Tibial artery (tissue), 4 donors: Measurements from ENCODE around the gene UGT1A10.
"Not testable (repeated sequence)": the region's sequence is repeated elsewhere in the genome, so short reads cannot be mapped to it uniquely, and the experiment has no call there.

Experiments used
- DNase-seq, 2 donors: peaks; one replicate each; pipeline ENCODE4 v3.0.0-alpha.2; 2019
- H3K27ac ChIP-seq, 2 donors: fragments of 200-600 bp; sonication (generic) in 1 of 2; 1 replicate in 1 of 2; 2 replicates in 1 of 2; pipeline ENCODE4 v1.5.1; 2018 to 2019; ENCODE audit warnings: mild to moderate bottlenecking in 1 of 2
- H3K27me3 ChIP-seq, 2 donors: fragments of 200-600 bp; sonication (generic) in 1 of 2; one replicate each; pipeline versions ENCODE4 v1.5.1 to v1.6.0; 2016 to 2019
- H3K36me3 ChIP-seq, 3 donors: fragments of 200-600 bp; sonication (generic) in 2 of 3; one replicate each; pipeline ENCODE4 v1.5.1; 2016 to 2019; ENCODE audit warnings: mild to moderate bottlenecking in 2 of 3
- H3K4me1 ChIP-seq, 4 donors: fragments of 200-600 bp; sonication (generic) in 2 of 4; 1 replicate in 3 of 4; 2 replicates in 1 of 4; pipeline ENCODE4 v1.5.1; 2016 to 2019
- H3K4me3 ChIP-seq, 2 donors: fragments of 200-600 bp; sonication (generic) in 1 of 2; 1 replicate in 1 of 2; 2 replicates in 1 of 2; pipeline ENCODE4 v1.5.1; 2018 to 2019; ENCODE audit warnings: mild to moderate bottlenecking in 2 of 2
- H3K9me3 ChIP-seq, 3 donors: fragments of 200-600 bp; sonication (generic) in 1 of 3; one replicate each; pipeline ENCODE4 v1.5.1; 2016 to 2019
- CTCF ChIP-seq, 2 experiments: fragments of 200-600 bp in 1 of 2; fragments of 450-650 bp in 1 of 2; IDR thresholded peaks; one replicate each; pipeline ENCODE4 v1.5.1; 2017 to 2019; ENCODE audit warnings: antibody characterized with exemption in 2 of 2, mild to moderate bottlenecking in 1 of 2, moderate library complexity in 1 of 2
- intact Hi-C: fragments of 100-400 bp; cut with DNase I; formaldehyde crosslinking; loops from one replicate; pipeline ENCODE4 v1.15.0; 2023; ENCODE audit warnings: low total_unique reads

The UGT1A10 gene

GRCh38 chr2:233743464-233744259, 107.4 kb downstream of the UGT1A10 start:
- no peaks in the 10 kb centered on the region for H3K36me3 ChIP-seq
- H3K4me3 ChIP-seq = no peak overlapping the region
- H3K4me1 ChIP-seq = no peaks in the 10 kb centered on the region
- no peaks in the 10 kb centered on the region for H3K9me3 ChIP-seq
- TF ChIP-seq CTCF (IDR thresholded peaks at IDR 0.05) = no peak
- no peaks in the 10 kb centered on the region for H3K27me3 ChIP-seq
- DNase-seq = no peak
- intact Hi-C loops = no loop called here
- H3K27ac ChIP-seq = no peak overlapping the region

GRCh38 chr2:233745073-233745755, 109.0 kb downstream of the UGT1A10 start:
- intact Hi-C loops = no loop called here
- no peaks in the 10 kb centered on the region for H3K36me3 ChIP-seq
- no peaks in the 10 kb centered on the region for H3K27me3 ChIP-seq
- H3K27ac ChIP-seq = no peak overlapping the region
- DNase-seq = no peak
- no peaks in the 10 kb centered on the region for H3K4me1 ChIP-seq
- no peak for TF ChIP-seq CTCF (IDR thresholded peaks at IDR 0.05)
- H3K4me3 ChIP-seq = no peak overlapping the region
- no peaks in the 10 kb centered on the region for H3K9me3 ChIP-seq

- H3K4me1 ChIP-seq, H3K36me3 ChIP-seq, H3K27me3 ChIP-seq, DNase-seq, intact Hi-C loops, H3K4me3 ChIP-seq, H3K27ac ChIP-seq, H3K9me3 ChIP-seq: not testable (repeated sequence)
Measured at GRCh38 chr2:233745838-233746237, 109.6 kb downstream of the UGT1A10 start.

GRCh38 chr2:233746475-233747282, 110.4 kb downstream of the UGT1A10 start:
- Histone ChIP-seq H3K27ac (no peak overlapping the region), H3K9me3 (no peaks in the 10 kb centered on the region), H3K27me3 (no peaks in the 10 kb centered on the region), H3K4me3 (no peak overlapping the region), H3K4me1 (no peaks in the 10 kb centered on the region), H3K36me3 (no peaks in the 10 kb centered on the region)
- intact Hi-C loops = no loop called here
- TF ChIP-seq CTCF (IDR thresholded peaks at IDR 0.05) = no peak
- DNase-seq = no peak

- Histone ChIP-seq H3K4me3 (no peak overlapping the region), H3K4me1 (no peaks in the 10 kb centered on the region), H3K27me3 (no peaks in the 10 kb centered on the region), H3K36me3 (no peaks in the 10 kb centered on the region), H3K27ac (no peak overlapping the region), H3K9me3 (no peaks in the 10 kb centered on the region)
- no peak for TF ChIP-seq CTCF (IDR thresholded peaks at IDR 0.05)
- no peak for DNase-seq
- intact Hi-C loops = no loop called here
Measured at GRCh38 chr2:233747283-233747544, 111.0 kb downstream of the UGT1A10 start.

GRCh38 chr2:233750689-233751088, 114.4 kb downstream of the UGT1A10 start:
- H3K36me3 ChIP-seq, H3K27me3 ChIP-seq, H3K27ac ChIP-seq, DNase-seq, intact Hi-C loops, H3K4me1 ChIP-seq, H3K9me3 ChIP-seq, H3K4me3 ChIP-seq: not testable (repeated sequence)

- intact Hi-C loops, H3K4me3 ChIP-seq, H3K36me3 ChIP-seq, DNase-seq, H3K4me1 ChIP-seq, H3K27ac ChIP-seq, H3K27me3 ChIP-seq, H3K9me3 ChIP-seq: not testable (repeated sequence)
Measured at GRCh38 chr2:233751212-233752009, 115.2 kb downstream of the UGT1A10 start.
